Suppressor macrophage treated with lipopolysaccharide for 4 hours (primary cell): ENCODE results near the gene CLCN1.

Experiments used
- DNase-seq: peaks from one replicate; pipeline ENCODE4 v3.0.0-alpha.2; 2020

The CLCN1 gene

GRCh38 chr7:143369678-143370651, 54.1 kb downstream of the CLCN1 start:
- DNase-seq = no peak

DNA sequence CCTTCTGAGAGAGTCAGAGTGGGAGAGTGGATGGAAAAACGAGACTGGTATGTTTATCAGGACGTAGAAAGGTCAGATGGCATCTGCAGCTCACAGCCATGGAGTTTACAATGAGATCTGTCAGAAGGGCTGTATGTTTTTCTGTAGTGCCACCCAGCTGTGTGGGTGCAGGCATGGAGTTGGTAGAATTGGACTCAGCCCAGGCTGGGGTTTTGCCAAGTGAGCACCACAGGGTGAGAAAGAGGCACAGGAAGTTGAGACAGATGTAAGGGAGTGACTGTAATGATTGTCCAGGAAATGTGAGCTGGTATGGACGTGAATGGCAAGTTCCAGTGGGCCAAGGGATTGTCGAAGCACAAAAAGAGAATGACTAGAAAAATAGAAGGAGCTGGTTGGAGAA, 56.2 kb downstream of the CLCN1 start:
- peak; percentile 86 for DNase-seq

DNA sequence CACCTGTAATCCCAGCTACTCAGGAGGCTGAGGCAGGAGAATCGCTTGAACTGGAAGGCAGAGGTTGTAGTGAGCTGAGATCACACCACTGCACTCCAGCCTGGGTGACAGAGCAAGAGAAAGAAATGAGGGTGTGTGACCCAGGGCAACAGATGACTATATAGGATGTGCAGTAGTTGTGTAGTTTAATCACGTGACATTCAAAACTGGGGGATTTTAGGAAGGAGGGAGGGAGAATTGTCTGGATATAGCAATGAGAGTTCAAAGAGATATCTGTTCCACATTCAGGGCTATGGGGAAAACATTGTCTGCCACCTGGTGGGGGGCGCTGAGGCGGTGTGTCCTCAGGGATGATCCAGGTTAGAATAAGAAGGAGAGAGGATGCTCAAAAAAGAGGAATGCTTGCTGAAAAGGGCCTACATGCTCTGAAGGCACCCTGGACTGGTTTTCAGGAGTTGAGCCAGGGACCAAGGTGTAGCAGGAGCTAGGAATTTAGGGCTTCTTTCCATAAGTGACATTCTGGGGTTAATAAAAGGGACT, 57.4 kb downstream of the CLCN1 start:
- DNase-seq = peak; percentile 22

DNA sequence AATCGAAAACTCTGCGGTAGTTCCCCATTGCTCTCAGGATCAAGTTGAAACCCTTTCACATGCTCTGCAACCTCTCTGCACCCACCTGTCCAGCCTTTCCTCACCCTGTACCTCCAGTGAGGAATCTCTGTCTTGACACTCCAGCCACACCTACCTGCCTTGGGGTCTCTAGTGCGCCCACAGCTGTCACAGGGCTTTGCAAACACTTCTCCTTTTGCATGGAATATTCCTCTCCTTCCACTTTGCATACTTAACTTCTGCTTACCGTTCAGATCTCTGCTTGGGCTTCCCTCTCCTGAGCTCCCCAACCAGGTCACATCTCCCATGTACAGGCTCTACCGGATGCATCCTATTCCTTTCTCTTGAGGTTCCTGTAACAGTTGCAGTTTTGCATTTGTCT, 58.6 kb downstream of the CLCN1 start:
- peak; percentile 42 for DNase-seq

- peak; percentile 65 for DNase-seq
Measured at GRCh38 chr7:143375298-143376034, 59.6 kb downstream of the CLCN1 start.

GRCh38 chr7:143376396-143376795, 60.5 kb downstream of the CLCN1 start:
- DNase-seq = peak; percentile 62

- DNase-seq = peak; percentile 33
Measured at GRCh38 chr7:143379611-143380259, 63.8 kb downstream of the CLCN1 start.

DNA sequence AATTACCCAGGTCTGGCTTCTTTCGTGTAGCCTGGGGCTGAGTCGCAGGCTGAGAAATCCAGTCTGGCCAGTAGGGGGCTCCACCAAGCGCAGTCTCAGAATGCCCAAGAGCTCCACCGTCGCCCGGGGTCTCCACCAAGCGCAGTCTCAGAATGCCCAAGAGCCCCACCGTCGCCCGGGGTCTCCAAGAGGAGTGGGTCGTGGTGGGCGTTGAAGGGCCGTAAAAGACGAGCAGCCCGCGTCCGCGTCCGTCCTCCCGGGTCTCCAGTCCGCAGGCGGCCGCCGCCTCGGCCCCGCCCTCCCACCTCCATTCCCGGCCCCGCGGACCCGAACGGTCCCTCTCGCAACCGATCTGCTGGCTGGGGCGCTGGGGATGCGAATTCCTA, 64.3 kb downstream of the CLCN1 start:
- DNase-seq = peak; percentile 94

- DNase-seq = peak; percentile 97
Measured at GRCh38 chr7:143380646-143381426, 64.9 kb downstream of the CLCN1 start, which contains the start of gene ZYX. TSS of gene ZYX (plus strand) at chr7:143381345. CDS start at chr7:143381572, 227 bp downstream.

DNA sequence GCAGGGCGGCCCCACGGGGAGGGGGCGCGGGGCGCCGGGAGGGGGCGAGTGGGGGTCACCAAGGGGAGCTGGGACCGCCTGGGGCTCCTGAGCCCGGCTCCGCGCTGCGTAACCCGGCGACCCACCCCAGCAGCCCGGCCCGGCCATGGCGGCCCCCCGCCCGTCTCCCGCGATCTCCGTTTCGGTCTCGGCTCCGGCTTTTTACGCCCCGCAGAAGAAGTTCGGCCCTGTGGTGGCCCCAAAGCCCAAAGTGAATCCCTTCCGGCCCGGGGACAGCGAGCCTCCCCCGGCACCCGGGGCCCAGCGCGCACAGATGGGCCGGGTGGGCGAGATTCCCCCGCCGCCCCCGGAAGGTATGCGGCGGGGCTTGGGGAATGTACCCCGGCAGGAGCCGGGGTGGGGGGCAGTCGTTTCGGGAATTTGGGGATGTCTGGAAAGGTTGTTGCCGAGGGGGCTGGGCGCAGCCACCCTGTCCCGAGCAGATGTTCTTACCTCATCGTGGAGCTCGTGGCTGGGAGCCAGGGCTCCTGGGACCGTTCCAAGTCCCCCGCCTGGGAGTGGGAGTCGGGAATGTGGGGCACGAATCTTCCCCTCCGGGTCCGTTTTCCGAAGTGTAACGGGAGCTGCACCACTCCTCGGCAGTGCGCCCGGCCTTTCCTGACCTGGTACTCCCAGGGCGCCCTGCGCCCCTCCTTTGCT, 65.7 kb downstream of the CLCN1 start:
- DNase-seq = peak; percentile 38

DNA sequence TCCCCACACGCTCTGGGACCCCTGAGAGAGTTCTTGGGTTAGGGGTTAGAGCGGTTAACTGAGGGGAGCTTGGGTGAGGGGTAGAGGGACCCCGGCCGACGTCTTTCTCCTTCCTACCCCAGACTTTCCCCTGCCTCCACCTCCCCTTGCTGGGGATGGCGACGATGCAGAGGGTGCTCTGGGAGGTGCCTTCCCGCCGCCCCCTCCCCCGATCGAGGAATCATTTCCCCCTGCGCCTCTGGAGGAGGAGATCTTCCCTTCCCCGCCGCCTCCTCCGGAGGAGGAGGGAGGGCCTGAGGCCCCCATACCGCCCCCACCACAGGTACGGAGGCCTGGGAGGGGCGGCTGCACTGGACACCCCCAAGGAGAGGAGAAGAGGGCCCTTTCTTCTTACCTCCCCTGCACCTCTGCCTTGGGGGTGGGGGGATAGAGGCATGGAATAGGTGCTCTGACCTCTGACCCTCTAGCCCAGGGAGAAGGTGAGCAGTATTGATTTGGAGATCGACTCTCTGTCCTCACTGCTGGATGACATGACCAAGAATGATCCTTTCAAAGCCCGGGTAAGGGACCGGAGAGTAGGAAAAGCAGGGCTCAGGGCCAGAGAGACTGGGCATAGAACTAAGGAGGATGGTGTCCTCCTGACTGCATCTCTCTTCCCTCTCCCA, 66.3 kb downstream of the CLCN1 start:
- peak; percentile 24 for DNase-seq

- DNase-seq = no peak
Measured at GRCh38 chr7:143382791-143383641, 67.1 kb downstream of the CLCN1 start.

GRCh38 chr7:143383642-143383957, 67.7 kb downstream of the CLCN1 start:
- no peak for DNase-seq

DNA sequence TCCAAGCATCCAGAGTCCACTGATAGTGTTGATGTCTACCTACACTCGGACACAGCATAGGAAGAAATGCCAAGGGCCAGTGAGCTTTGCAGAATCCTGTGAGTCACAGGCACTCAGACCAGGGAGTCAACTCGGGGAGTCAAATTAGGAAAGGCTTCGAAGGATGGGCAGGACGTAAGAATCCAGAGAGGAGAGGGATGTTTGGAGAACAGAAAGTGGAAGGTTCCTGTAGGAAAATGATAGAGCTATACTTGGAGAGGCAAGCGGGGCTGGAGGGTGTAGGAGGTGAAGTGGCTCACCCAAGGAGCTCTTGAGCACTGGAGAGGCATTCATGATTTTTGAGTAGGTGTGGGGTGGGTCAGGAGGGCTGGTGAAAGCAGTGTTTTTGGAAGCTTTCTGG, 68.2 kb downstream of the CLCN1 start:
- DNase-seq = peak; percentile 65

GRCh38 chr7:143384661-143385631, 69.0 kb downstream of the CLCN1 start:
- peak; percentile 80 for DNase-seq

GRCh38 chr7:143385891-143386781, 70.2 kb downstream of the CLCN1 start:
- peak; percentile 60 for DNase-seq

DNA sequence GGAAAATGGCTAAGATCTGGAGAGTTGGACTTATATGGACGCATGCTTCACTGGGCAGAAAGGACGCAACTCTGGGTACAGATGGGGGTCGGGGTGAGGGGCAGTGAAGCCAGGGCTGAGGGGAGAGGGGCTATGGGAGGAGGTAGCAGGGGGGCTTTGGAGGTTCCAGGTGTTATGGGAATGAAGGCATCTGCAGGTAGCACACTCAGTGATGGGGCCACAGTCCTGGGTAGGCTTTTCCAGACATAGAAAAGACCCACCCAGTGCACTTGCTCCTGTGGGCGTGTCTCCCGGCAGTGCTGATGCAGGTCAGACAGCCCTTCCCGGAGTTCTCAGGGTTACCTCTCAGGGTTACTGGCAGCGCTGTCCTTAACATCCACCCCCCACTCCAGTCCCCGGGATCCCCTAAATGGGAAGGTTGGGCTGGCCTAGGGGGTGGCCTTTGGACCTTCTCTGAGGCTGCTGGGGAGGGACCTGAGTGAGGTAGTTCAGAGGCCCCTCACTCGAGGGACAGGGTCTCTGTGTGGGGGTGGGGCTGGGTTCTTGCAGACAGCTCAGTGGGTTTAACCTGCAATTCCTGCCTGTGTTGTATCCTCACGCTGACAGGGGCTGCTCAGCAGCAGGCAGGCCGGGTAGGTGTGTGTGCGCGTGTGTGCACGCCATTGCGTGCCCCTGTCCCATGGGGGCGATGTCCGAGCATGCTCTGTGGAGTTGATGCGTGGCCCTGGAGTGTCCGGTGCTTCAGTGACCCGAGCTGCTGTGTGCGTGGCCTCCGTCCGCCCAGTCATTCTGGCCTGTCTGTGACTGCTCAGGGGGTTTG, 71.5 kb downstream of the CLCN1 start:
- no peak for DNase-seq
